ENCODE results near the gene KLHL30. TPM values are rescaled to one million over a fixed set of nuclear protein-coding genes. Genes with fewer than 3 reads are reported as not detected.

Gene KLHL30
- total RNA-seq, 1 experiment from 2014 or later, result 0.61 TPM

GRCh38 chr2:238098901-238099713 is 39.4 kb upstream of the KLHL30 start:
- BruUV-seq (replicated peaks), result no TSS peak
- no peaks in the 10 kb centered on the region for H3K36me3 ChIP-seq (ENCODE audit: control insufficient read depth in 1 of 2, insufficient read depth in 2 of 2, low read length in 2 of 2)
- no peaks in the 10 kb centered on the region for H3K9me2 ChIP-seq (ENCODE audit: insufficient read depth)
- peak overlapping the region; percentile 50 for H3K4me2 ChIP-seq (ENCODE audit: low read length)
- DNase-seq (ENCODE audit: low read depth, low spot score) (no peak), ATAC-seq (peak; percentile 33)
- no peaks in the 10 kb centered on the region for H3K9me3 ChIP-seq (ENCODE audit: control insufficient read depth in 1 of 2, insufficient read depth in 1 of 2, low read depth in 1 of 2, low read length in 2 of 2)
- TF ChIP-seq RAD21 (IDR thresholded peaks at IDR 0.05; ENCODE audit: low read depth) (no peak), ATF3 (IDR thresholded peaks at IDR 0.05) (no peak), MAX (IDR thresholded peaks at IDR 0.05) (no peak), JUND (IDR thresholded peaks at IDR 0.05) (no peak), POLR2A (IDR thresholded peaks at IDR 0.05; ENCODE audit: borderline replicate concordance, extremely low read depth, insufficient read depth, insufficient read length) (no peak), CEBPB (IDR thresholded peaks at IDR 0.05; ENCODE audit: low read depth) (no peak), SP1 (IDR thresholded peaks at IDR 0.05; ENCODE audit: low read depth) (no peak), SRF (IDR thresholded peaks at IDR 0.05; ENCODE audit: low read depth) (no peak), YY1 (IDR thresholded peaks at IDR 0.05; ENCODE audit: extremely low read depth, insufficient replicate concordance, low read depth, low read length) (no peak), TCF7L2 (IDR thresholded peaks at IDR 0.05; ENCODE audit: borderline replicate concordance, extremely low read depth, insufficient read depth, insufficient read length) (no peak), POLR2AphosphoS5 (IDR thresholded peaks at IDR 0.05; ENCODE audit: low read depth, low read length) (no peak), ZBTB33 (IDR thresholded peaks at IDR 0.05; ENCODE audit: extremely low read depth, insufficient replicate concordance, low read length) (no peak)
- intact Hi-C loops (cut with micrococcal nuclease), result loop anchor here (2.0 kb wide), 1 partner anchor 176 kb away; no protein-coding TSS in a partner anchor
- ChIA-PET RAD21 (ENCODE audit: low non-redundant PET in 1 of 2, low total read pairs in 2 of 2, uncharacterized antibody in 2 of 2, unreplicated experiment in 2 of 2) (no interaction called here), POLR2A (interaction anchor here (0.5 to 1.0 kb wide), 3 partner anchors 35 to 476 kb away, joined by 3 to 5 read pairs (median 3); no protein-coding TSS in a partner anchor), CTCF (interaction anchor here (1.0 kb wide), 1 partner anchor 164 kb away, joined by 5 read pairs; no protein-coding TSS in a partner anchor)
- H3K9ac ChIP-seq (ENCODE audit: low read length), result no peak overlapping the region
- H2AFZ ChIP-seq (ENCODE audit: low read depth, low read length, poor library complexity, severe bottlenecking), result no peak overlapping the region
- peak overlapping the region; percentile 69 for H3K27ac ChIP-seq (ENCODE audit: low read depth, low read length)
- no peaks in the 10 kb centered on the region for H3K79me2 ChIP-seq (ENCODE audit: insufficient read depth, low read length)
- H4K20me1 ChIP-seq (ENCODE audit: insufficient read depth), result no peaks in the 10 kb centered on the region
- H3K4me1 ChIP-seq (ENCODE audit: control insufficient read depth in 1 of 2, insufficient read depth in 2 of 2, low read length in 2 of 2), result peaks cover 6 to 15% of the 10 kb centered on the region in 2 experiments; a peak in 3 of 4 replicates
- H3K4me3 ChIP-seq (replicated peaks in 1 of 2; ENCODE audit: low read depth in 1 of 2, low read length in 2 of 2), result no peak overlapping the region
- no peaks in the 10 kb centered on the region for H3K27me3 ChIP-seq (ENCODE audit: insufficient read depth, low read length)
